ENCODE results near the gene GDI1.

DNA sequence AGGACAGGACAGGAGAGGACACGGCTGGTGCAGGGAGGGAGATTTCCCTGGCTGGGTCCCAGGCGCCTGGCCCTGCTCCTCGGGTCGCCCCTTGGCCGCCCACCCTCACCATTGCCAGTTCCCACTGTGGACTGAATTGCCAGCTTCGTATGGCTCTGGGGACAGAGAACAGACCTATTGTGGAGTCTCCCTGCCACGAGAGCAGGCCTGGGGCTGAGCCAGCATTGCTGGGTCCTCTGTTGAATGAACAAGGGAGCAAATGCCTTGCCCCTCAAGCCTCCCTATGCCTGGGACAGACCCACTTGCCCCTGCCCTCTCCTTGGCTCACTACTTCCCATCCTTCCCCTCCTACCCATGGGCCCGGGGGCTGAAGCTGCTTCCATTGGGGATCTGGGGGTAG lies 25.4 kb downstream of the GDI1 start:
- TF ChIP-seq, protein P1, sequence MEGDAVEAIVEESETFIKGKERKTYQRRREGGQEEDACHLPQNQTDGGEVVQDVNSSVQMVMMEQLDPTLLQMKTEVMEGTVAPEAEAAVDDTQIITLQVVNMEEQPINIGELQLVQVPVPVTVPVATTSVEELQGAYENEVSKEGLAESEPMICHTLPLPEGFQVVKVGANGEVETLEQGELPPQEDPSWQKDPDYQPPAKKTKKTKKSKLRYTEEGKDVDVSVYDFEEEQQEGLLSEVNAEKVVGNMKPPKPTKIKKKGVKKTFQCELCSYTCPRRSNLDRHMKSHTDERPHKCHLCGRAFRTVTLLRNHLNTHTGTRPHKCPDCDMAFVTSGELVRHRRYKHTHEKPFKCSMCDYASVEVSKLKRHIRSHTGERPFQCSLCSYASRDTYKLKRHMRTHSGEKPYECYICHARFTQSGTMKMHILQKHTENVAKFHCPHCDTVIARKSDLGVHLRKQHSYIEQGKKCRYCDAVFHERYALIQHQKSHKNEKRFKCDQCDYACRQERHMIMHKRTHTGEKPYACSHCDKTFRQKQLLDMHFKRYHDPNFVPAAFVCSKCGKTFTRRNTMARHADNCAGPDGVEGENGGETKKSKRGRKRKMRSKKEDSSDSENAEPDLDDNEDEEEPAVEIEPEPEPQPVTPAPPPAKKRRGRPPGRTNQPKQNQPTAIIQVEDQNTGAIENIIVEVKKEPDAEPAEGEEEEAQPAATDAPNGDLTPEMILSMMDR (conservative IDR thresholded peaks at IDR 0.05; ENCODE audit: low read depth, low read length), result no peak
- TF ChIP-seq EZH2 (IDR thresholded peaks at IDR 0.05; ENCODE audit: borderline replicate concordance, low read depth, low read length, poor library complexity, severe bottlenecking), result no peak

Measured in A673 (cell line).